SK-N-SH treated with all-trans-retinoic acid at 6 μM for 48 hours (cell line): ENCODE results near the gene PDZD4.

Source experiments
- ATAC-seq: fragments of 200-7000 bp; cut with Tn5 transposase; 3 replicates; pipeline ENCODE4 v1.9.1; 2020; ENCODE audit warnings: mild to moderate bottlenecking, moderate library complexity
- ARNTL ChIP-seq: fragments of 450-650 bp; formaldehyde crosslinking; IDR thresholded peaks from 2 replicates; pipeline ENCODE4 v1.5.0; 2020; ENCODE audit warnings: low read depth, mild to moderate bottlenecking, moderate library complexity, borderline replicate concordance
- BACH2 ChIP-seq: fragments of 250-450 bp; sonication (Bioruptor Pico); IDR thresholded peaks from 2 replicates; pipeline ENCODE4 v1.9.0; 2021; ENCODE audit warnings: mild to moderate bottlenecking, borderline replicate concordance
- CREB5 ChIP-seq: fragments of 250-450 bp; sonication (Bioruptor Pico); IDR thresholded peaks from 2 replicates; pipeline ENCODE4 v1.5.1; 2020; ENCODE audit warnings: low read depth, mild to moderate bottlenecking, moderate library complexity
- CSDC2 ChIP-seq: fragments of 250-450 bp; sonication (Bioruptor Pico); IDR thresholded peaks from 2 replicates; pipeline ENCODE4 v1.5.0; 2020; ENCODE audit warnings: mild to moderate bottlenecking, moderate library complexity
- CSRNP3 ChIP-seq: fragments of 250-450 bp; sonication (Bioruptor Pico); IDR thresholded peaks from 2 replicates; pipeline ENCODE4 v1.5.1; 2021; ENCODE audit warnings: mild to moderate bottlenecking, moderate library complexity
- ESRRG ChIP-seq: fragments of 250-450 bp; sonication (Bioruptor Pico); IDR thresholded peaks from 2 replicates; pipeline ENCODE4 v1.6.1; 2021; ENCODE audit warnings: mild to moderate bottlenecking
- GLIS3 ChIP-seq: fragments of 250-450 bp; sonication (Bioruptor Pico); IDR thresholded peaks from 2 replicates; pipeline ENCODE4 v1.5.0; 2020; ENCODE audit warnings: mild to moderate bottlenecking, moderate library complexity
- OSR1 ChIP-seq: fragments of 250-450 bp; sonication (Bioruptor Pico); IDR thresholded peaks from 2 replicates; pipeline ENCODE4 v1.8.0; 2022; ENCODE audit warnings: moderate library complexity, mild to moderate bottlenecking, inconsistent platforms
- PATZ1 ChIP-seq: fragments of 250-450 bp; sonication (Bioruptor Pico); IDR thresholded peaks from 2 replicates; pipeline ENCODE4 v1.8.0; 2020; ENCODE audit warnings: mild to moderate bottlenecking, moderate library complexity, borderline replicate concordance
- POU6F1 ChIP-seq: fragments of 250-450 bp; sonication (Bioruptor Pico); IDR thresholded peaks from 2 replicates; pipeline ENCODE4 v1.8.0; 2021; ENCODE audit warnings: low read depth, mild to moderate bottlenecking, moderate library complexity, borderline replicate concordance
- PPARA ChIP-seq: fragments of 250-450 bp; sonication (Bioruptor Pico); IDR thresholded peaks from 2 replicates; pipeline ENCODE4 v1.5.0; 2020; ENCODE audit warnings: mild to moderate bottlenecking, borderline replicate concordance
- RARB ChIP-seq: fragments of 250-450 bp; sonication (Bioruptor Pico); IDR thresholded peaks from 2 replicates; pipeline ENCODE4 v1.8.0; 2021; ENCODE audit warnings: mild to moderate bottlenecking, moderate library complexity
- SNAI2 ChIP-seq: fragments of 250-450 bp; sonication (Bioruptor Pico); IDR thresholded peaks from 2 replicates; pipeline ENCODE4 v1.5.0; 2020; ENCODE audit warnings: mild to moderate bottlenecking, moderate library complexity
- TCF4 ChIP-seq: fragments of 250-450 bp; sonication (Bioruptor Pico); IDR thresholded peaks from 2 replicates; pipeline ENCODE4 v1.8.0; 2021; ENCODE audit warnings: mild to moderate bottlenecking, moderate library complexity, borderline replicate concordance
- TSHZ2 ChIP-seq: fragments of 250-450 bp; sonication (Bioruptor Pico); IDR thresholded peaks from 2 replicates; pipeline ENCODE4 v1.5.0; 2020; ENCODE audit warnings: mild to moderate bottlenecking, moderate library complexity
- ZC3H10 ChIP-seq: fragments of 250-450 bp; sonication (Bioruptor Pico); IDR thresholded peaks from 2 replicates; pipeline ENCODE4 v1.5.1; 2021; ENCODE audit warnings: mild to moderate bottlenecking, moderate library complexity
- ZFP3 ChIP-seq: fragments of 250-450 bp; sonication (Bioruptor Pico); IDR thresholded peaks from 2 replicates; pipeline ENCODE4 v1.5.0; 2020; ENCODE audit warnings: mild to moderate bottlenecking, moderate library complexity
- ZNF565 ChIP-seq: fragments of 450-650 bp; formaldehyde crosslinking; conservative IDR thresholded peaks from 2 replicates; pipeline ENCODE4 v1.5.0; 2020; ENCODE audit warnings: low read depth, mild to moderate bottlenecking, moderate library complexity
- ZNF70 ChIP-seq: fragments of 450-650 bp; formaldehyde crosslinking; IDR thresholded peaks from 2 replicates; pipeline ENCODE4 v1.5.0; 2020; ENCODE audit warnings: mild to moderate bottlenecking, moderate library complexity
- ZNF8 ChIP-seq: fragments of 450-650 bp; formaldehyde crosslinking; IDR thresholded peaks from 2 replicates; pipeline ENCODE4 v1.5.0; 2020; ENCODE audit warnings: mild to moderate bottlenecking, moderate library complexity

Gene PDZD4

GRCh38 chrX:153845195-153845594, 14.9 kb upstream of the PDZD4 start (continued):
- TF ChIP-seq GLIS3: no peak
- no peak for TF ChIP-seq ZFP3
- no peak for TF ChIP-seq CSDC2
- no peak for TF ChIP-seq ZNF565 (CRISPR knock-in tag)
- TF ChIP-seq SNAI2 (CRISPR knock-in tag): no peak
- TF ChIP-seq TCF4 (CRISPR knock-in tag): no peak

GRCh38 chrX:153844509-153845082, 14.3 kb upstream of the PDZD4 start:
- no peak for ATAC-seq
- TF ChIP-seq TSHZ2 (CRISPR knock-in tag) (no peak), ZFP3 (no peak)

GRCh38 chrX:153836921-153837320, 6.6 kb upstream of the PDZD4 start:
- no peak for ATAC-seq
- TF ChIP-seq PPARA (CRISPR knock-in tag) (no peak), OSR1 (no peak), TSHZ2 (CRISPR knock-in tag) (no peak), PATZ1 (CRISPR knock-in tag) (no peak)

GRCh38 chrX:153832728-153833127, 2.4 kb upstream of the PDZD4 start:
- no peak for ATAC-seq
- TF ChIP-seq ESRRG (CRISPR knock-in tag) (no peak), ZC3H10 (no peak), ARNTL (CRISPR knock-in tag) (no peak), CSRNP3 (no peak), BACH2 (CRISPR knock-in tag) (no peak), PPARA (CRISPR knock-in tag) (no peak), TSHZ2 (CRISPR knock-in tag) (no peak), ZNF70 (no peak), SNAI2 (CRISPR knock-in tag) (no peak), POU6F1 (no peak), CREB5 (CRISPR knock-in tag) (no peak), TCF4 (CRISPR knock-in tag) (no peak), OSR1 (no peak), CSDC2 (no peak), ZNF8 (CRISPR knock-in tag) (no peak), RARB (CRISPR knock-in tag) (no peak)
